Measurements from ENCODE around the gene KANK2. TPM values are rescaled to one million over a fixed set of nuclear protein-coding genes. Genes with fewer than 3 reads are reported as not detected.

Gene KANK2
- total and polyA plus RNA-seq, 2 of the 8 experiments (the other 6 are each of a cell fraction or from before 2014, with no cell fraction given): 25.2 to 42.3 TPM

DNA sequence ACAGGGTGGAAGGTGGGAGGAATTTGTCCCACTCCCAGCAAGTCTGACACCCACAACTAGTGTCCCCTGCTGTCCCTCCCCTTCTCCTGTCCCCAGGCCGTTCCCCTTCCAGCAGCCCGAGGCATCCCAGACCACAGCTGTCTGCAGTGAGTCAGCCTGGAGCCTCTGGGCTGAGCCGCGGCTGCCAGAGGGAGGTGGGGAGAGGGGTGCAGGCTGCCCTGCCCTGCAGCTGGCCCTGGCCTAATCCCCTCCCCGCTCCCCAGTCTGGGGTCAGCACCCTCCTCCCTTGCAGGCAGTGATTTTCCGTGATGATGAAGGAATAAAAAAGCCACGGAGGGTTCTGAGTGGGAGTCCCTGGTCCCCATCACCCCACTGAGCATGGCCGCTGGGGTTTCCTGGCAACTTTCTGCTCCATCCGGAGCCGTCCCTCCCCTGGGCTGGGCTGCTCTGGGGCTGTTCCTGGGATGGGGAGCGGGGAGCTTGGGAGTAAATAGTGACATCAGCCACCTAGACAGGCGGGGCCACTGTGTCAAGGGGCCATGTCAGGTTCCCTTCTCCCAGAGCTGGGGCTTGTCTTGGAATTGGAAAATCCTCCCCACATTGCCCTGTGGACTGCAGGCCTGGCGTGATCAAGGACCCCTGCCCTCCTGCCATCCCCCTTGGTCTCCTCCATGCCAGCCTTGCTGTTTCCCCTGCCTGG is 58.6 kb downstream of the KANK2 start:
- no peak overlapping the region for H3K4ac ChIP-seq (replicated peaks; ENCODE audit: insufficient read length, low read depth, low read length)
- H3K23me2 ChIP-seq (ENCODE audit: low read depth, low read length): peaks cover 3% of the 10 kb centered on the region; the same call in 1 of the 2 replicates
- H3K14ac ChIP-seq (ENCODE audit: insufficient read length): no peak overlapping the region
- H2BK20ac ChIP-seq (ENCODE audit: low read length): no peak overlapping the region; the same call in 1 of the 2 replicates
- no peaks in the 10 kb centered on the region for H3K27me3 ChIP-seq (replicated peaks in 1 of 4; ENCODE audit: control insufficient read depth in 3 of 4, extremely low read depth in 1 of 4, insufficient read depth in 3 of 4, low read length in 3 of 4)
- H2BK12ac ChIP-seq (ENCODE audit: low read depth, low read length): peak overlapping the region; percentile 90; the same call in 1 of the 2 replicates
- no peaks in the 10 kb centered on the region for H3K36me3 ChIP-seq (ENCODE audit: control insufficient read depth in 2 of 4, insufficient read depth in 4 of 4, low read length in 3 of 4)
- peaks cover 0 to 22% (median 18%) of the 10 kb centered on the region in 4 experiments; a peak in 6 of 7 replicates for H3K4me1 ChIP-seq (replicated peaks in 1 of 4; ENCODE audit: control insufficient read depth in 3 of 4, insufficient read depth in 4 of 4, low read length in 3 of 4)
- H2BK120ac ChIP-seq (replicated peaks; ENCODE audit: low read depth, low read length): no peak overlapping the region
- 0 out of 8 replicates have a peak overlapping the region, but pooled peaks of 1 of the 4 experiments have one; percentile 13 for H3K4me3 ChIP-seq (ENCODE audit: extremely low read depth in 1 of 4, insufficient read depth in 2 of 4, low read depth in 3 of 4, low read length in 4 of 4)
- no peak overlapping the region for H2AK5ac ChIP-seq (ENCODE audit: low read depth, low read length)
- no peak overlapping the region for H2AFZ ChIP-seq (ENCODE audit: low read length)
- H4K20me1 ChIP-seq (replicated peaks in 1 of 2; ENCODE audit: control insufficient read depth in 1 of 2, insufficient read depth in 2 of 2, low read length in 2 of 2): peaks cover 0 to 6% of the 10 kb centered on the region in 2 experiments
- H3K9me3 ChIP-seq (ENCODE audit: insufficient read depth in 2 of 2, low read depth in 1 of 2, low read length in 1 of 2): no peaks in the 10 kb centered on the region
- peak overlapping the region; percentile 61; the same call in 1 of the 2 replicates for H2BK5ac ChIP-seq (ENCODE audit: low read depth, low read length)
- DNase-seq (ENCODE audit: low read depth in 1 of 2, low spot score in 2 of 2): peak in 1 of 2 experiments; percentile 68
- H4K91ac ChIP-seq (replicated peaks; ENCODE audit: insufficient read length, low read length): peak overlapping the region; percentile 76
- no peaks in the 10 kb centered on the region for H3K79me1 ChIP-seq (ENCODE audit: low read depth, low read length)
- H3K9ac ChIP-seq (replicated peaks in 1 of 4; ENCODE audit: extremely low read depth in 1 of 4, low read depth in 3 of 4, low read length in 3 of 4): no peak overlapping the region
- H3K27ac ChIP-seq (ENCODE audit: low read depth, low read length): no peak overlapping the region
- peak overlapping the region; percentile 15 to 53; a peak in 3 of 4 replicates for H3K4me2 ChIP-seq (ENCODE audit: insufficient read depth in 1 of 2, low read depth in 2 of 2, low read length in 2 of 2)
- H2BK15ac ChIP-seq (ENCODE audit: low read length): 0 out of 2 replicates have a peak overlapping the region, but pooled peaks have one; percentile 61
- peak overlapping the region; percentile 68; the same call in 1 of the 2 replicates for H3K18ac ChIP-seq (ENCODE audit: extremely low read depth, low read length)
- H4K5ac ChIP-seq (ENCODE audit: insufficient read length, low read depth, low read length): no peak overlapping the region
- WGBS, 2 experiments (ENCODE audit: extremely low coverage in 1 of 2, insufficient coverage in 1 of 2, insufficient read length in 1 of 2, insufficient replicate concordance in 2 of 2, low coverage in 1 of 2, low lambda C conversion rate in 2 of 2, missing lambda C conversion rate in 1 of 2): 52% methylated on average over 13 of the region's 13 CpGs; no CpG with 5 or more reads in 1 of the 2 experiments
- CTCF ChIA-PET (ENCODE audit: partially characterized antibody): interaction anchor here (0.7 to 3.9 kb wide), 13 partner anchors 9 to 127 kb away, joined by 3 to 16 read pairs (median 4); no protein-coding TSS in a partner anchor
- 0 out of 2 replicates have a peak, but pooled peaks have one; percentile 9 for TF ChIP-seq RBBP5 (IDR thresholded peaks at IDR 0.05; ENCODE audit: borderline replicate concordance, low read depth, low read length)
- no peak for TF ChIP-seq CHD1 (IDR thresholded peaks at IDR 0.05; ENCODE audit: low read depth, low read length)
- TF ChIP-seq KDM1A (IDR thresholded peaks at IDR 0.05; ENCODE audit: borderline replicate concordance, low read length): no peak; the same call in 1 of the 2 replicates
- POLR2A ChIA-PET (ENCODE audit: partially characterized antibody): interaction anchor here (0.6 to 1.6 kb wide), 8 partner anchors 9 to 228 kb away, joined by 3 to 6 read pairs (median 3); partner anchors contain the start of genes LDLR and SPC24
- H3K23ac ChIP-seq (ENCODE audit: insufficient read length): no peak overlapping the region
- no peak for FAIRE-seq
- no peak overlapping the region; the same call in none of the 2 replicates for H4K8ac ChIP-seq (ENCODE audit: extremely low read depth, insufficient read depth, low read length)
- no peak overlapping the region for H3K56ac ChIP-seq (replicated peaks; ENCODE audit: insufficient read length, low read depth, low read length)
- no peaks in the 10 kb centered on the region for H3K79me2 ChIP-seq (ENCODE audit: control insufficient read depth in 1 of 2, insufficient read depth in 2 of 2, low read length in 2 of 2)

Measured in H1 (cell line).